HG02571 (cell line): ENCODE measurements around the gene LAD1.

ENCODE experiments used
- ATAC-seq: cut with Tn5 transposase; IDR thresholded peaks from one replicate; pipeline ENCODE4 v1.9.1; 2021; ENCODE audit warnings: mild to moderate bottlenecking, moderate library complexity; ENCODE audit not compliant: unreplicated experiment

LAD1 gene

DNA sequence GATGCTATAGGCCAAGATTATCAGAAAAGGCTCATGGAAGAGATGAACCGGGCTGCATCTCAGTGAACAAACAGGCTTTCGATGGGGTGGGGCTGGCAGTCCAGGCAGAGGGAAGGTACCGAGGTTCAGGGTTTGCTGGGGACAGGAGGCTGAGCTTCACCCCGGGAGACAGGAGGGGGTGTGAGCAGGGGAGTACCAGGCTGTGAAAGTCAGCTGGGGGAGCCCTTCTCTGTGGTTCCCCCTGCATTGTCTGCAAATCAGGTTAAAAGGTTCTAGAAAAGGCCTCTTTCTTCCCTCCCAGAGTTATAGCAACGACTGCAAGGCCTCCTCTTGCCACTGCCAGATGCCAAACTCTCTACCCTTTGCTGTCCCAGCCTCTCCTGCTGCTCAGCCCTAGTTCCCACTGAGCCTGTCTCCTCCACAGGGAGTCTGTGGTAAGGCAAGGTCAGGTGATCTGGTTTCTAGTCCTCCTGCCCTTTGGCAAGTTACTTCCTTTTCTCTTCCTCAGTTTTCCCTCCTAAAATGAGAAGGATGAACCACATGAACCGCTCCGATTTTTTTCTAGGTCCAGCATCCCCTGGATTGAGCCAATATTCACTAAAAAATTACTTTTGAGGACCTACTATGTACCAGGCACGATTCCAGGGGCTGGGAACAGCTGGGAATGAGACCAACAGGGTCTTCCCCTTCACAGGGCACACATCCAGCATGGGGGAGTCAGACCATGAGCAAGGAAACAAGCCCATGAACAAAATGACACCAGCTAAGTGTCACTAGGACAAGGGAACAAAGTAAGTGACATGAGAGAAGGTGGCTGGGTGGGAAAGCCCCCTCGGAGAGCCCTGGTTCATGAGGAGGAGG lies 7.2 kb downstream of the LAD1 start:
- no peak for ATAC-seq

DNA sequence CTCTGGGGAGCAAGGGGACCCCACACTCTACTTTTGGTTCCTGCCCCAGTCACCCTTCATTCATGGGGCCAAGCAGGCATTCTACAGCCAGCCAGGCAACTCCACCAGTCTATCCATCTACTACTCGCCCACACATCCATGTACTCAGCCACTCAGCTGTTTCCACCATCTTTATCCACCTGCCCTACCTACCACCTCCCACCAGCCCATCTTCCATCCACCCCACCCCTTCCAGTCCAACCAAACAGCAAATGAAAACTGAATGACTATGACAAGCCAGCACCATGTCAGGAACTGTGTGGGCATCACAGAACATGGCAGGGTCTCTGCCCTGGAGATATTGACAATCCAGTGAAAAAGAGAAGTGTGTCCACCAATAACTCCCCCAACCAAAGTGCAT lies 7.9 kb downstream of the LAD1 start:
- no peak for ATAC-seq

GRCh38 chr1:201389051-201389450 lies 10.1 kb downstream of the LAD1 start:
- no peak for ATAC-seq

DNA sequence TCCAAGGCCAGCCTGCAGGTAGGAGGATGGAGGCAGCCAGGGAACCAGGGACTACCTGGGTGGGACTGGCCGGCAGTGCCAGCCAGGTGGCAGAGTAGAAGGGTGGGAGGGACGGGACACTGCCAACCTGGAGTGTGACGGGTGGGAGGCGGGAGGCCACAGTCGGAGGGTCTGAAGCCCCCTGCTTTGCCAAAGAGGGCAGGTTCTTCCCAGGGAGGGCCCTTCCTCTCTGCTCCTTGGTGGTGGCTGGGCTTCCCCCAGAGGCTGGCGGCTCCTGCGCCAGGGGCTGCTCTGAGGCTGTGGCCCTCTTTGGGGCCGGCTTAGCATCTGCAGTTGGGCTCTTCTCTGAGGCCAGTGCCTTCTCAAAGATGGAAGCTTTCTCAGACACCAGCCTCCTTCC lies 12.9 kb downstream of the LAD1 start:
- no peak for ATAC-seq

DNA sequence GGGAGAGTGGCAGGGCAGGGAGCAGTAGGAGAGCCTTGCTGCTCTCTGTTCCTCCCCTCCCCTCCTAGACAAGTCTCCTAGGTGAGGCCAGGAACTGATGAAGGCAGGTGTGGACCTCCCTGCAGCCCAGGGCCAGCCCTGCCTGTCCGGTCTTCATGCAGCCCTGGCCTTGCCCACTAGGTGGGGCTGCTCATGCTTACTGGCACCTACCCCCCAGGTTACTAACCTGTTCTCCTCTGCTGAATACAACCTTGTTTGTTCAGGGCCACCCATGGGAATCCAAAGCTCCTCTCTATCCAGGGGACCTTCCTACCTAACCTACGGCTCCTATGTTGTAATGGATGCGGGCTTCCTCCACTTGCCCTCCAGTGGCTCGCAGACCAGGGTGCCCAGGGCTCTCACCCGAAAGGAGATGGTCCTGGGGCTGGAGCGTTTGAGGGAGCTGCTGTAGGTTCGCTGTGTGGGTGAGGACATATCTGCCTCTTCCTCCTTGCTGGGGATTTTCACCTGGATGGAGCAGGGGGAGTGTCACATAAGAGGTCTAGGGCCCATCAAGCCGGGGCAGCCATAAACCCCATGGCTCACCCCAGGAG lies 13.7 kb downstream of the LAD1 start:
- ATAC-seq: peak; percentile 64

DNA sequence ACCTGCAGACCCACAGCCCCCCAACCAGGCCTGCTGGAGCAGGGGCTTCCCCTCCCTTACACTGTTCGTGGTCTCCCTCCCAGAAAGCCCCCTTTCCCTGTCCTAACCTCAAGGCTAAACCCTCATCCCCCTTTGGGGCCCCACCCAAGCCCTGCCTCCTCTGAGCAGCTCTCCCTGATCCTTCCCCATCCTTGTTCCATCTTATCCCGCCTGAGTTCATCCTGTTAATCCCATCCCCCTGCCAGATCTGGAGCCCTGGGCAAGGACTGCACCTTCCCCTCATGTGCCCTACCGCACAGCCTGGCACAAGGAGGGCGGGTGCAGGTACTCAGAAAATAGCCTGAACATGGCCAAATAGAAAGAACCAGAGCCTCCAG lies 14.7 kb downstream of the LAD1 start:
- no peak for ATAC-seq

DNA sequence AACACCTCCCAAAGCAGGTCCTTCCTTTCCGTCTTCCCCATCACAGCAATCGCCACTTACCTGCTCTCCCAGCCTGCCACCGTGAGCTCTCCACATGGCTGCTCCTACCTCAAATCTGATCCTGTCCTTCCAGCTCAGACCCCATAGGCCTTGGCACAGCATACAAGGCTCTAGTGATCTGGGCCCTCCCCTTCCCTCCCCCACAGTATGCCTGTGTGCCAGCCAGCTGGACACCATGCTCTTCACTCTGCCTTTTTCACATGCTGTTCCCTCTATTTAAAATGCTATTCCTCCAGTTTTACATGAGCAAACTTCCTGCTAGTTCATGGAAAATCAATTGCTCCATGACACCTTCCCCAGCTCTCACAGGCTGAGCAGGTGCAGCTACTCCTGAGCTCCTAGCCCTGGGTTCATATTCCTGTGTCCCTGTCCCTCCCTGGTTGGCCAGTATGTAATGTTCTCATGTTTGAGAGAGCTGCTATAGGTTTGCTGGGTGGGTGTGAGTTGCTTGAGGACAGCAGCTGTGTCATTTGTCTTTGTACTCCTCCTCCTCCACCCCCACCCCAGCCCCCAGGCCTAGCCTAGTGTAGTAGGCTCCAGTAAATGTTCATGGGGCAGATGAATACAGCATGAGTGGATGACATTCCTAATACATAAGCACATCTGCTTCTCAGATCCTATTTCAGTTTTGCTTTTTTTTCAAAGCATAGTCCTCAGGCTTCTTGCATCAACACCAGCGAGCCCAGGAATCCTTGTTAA lies 15.3 kb downstream of the LAD1 start:
- no peak for ATAC-seq

DNA sequence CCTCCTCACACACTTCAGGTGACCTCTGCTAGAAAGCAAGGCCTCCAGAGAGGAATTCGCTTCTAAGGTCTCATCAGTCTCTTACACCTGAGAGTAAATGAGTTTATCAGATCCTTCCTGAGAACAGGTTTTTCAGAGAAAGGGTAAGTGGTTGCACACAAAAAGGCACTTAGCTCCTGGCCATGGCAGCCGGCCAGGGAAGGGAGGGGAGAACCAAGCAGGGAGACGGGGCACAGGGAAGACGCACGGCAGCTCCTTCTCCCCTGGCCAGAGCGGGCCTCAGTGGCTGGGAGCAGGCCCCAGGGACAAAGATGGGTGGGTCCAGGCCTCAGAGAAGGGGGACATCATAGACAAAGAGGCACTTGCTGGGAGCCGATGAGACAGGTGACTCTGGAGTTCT lies 18.0 kb downstream of the LAD1 start:
- no peak for ATAC-seq

GRCh38 chr1:201379733-201380242 lies 19.3 kb downstream of the LAD1 start:
- ATAC-seq: no peak

- no peak for ATAC-seq
These were observed 20.3 kb downstream of the LAD1 start for GRCh38 chr1:201378804-201379203.

- no peak for ATAC-seq
These were observed 21.5 kb downstream of the LAD1 start, which contains the start of gene TNNT2 for GRCh38 chr1:201377611-201378092. TSS of gene TNNT2 (minus strand) at chr1:201377680. CDS start at chr1:201373254, 4,426 bp downstream.

GRCh38 chr1:201376464-201377374 lies 22.4 kb downstream of the LAD1 start:
- ATAC-seq: no peak

DNA sequence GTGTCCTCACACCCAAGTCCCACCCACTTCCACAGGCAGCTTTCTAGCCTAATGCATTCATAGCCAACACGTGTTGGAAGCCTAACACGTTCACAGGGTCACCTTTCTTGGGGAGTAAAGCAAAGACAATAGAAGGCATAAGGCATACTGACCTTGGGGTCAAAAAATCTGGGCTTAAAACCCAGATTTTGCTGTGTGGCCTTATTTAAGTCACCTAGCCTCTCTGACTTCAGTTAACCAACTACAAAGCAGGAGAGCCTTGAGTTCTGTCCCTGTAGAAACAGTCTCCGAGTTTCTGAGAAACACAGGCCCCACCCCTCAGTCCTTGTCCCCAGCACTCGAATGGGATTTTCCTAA lies 23.0 kb downstream of the LAD1 start:
- ATAC-seq: no peak

- ATAC-seq: no peak
These were observed 24.0 kb downstream of the LAD1 start for GRCh38 chr1:201375169-201375568.

DNA sequence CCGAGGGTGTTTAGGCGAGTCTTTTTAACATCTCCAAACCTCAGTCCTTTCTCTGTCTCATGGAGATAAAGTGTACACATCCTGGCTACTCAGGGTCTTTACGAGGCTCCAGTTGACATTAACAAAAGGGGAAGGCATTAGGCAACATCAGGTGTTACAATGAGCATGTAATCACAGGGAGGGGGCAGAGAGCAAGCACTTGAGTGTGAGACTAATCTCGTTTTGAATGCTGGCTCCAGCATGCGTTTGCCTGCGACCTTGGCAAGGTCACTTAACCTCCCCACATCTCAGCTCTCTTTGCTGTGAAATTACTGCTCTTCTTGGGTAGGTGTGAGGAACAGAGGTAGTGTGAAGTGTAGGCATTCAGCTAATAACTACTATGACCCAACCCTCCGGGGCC lies 24.8 kb downstream of the LAD1 start:
- no peak for ATAC-seq

DNA sequence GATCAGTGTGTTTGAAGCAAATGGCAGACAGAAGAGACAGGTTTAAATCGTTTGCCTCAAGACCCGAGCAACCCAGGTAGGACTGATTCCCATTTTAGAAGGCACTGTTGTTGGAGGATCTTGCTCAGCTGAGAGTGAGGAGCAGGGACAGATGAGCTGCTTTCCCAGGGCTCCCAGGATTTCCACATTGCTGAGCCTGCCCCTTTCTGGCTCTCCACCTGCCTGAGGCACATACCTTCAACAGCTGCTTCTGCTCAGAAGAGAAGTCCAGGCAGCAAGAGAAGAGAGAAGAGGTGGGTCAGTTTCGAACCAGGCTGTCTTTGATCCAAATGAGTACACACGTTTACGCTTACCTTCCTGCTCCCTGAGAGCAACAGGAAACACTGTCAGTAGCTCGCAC lies 27.3 kb downstream of the LAD1 start:
- ATAC-seq: no peak

- ATAC-seq: no peak
These were observed 27.8 kb downstream of the LAD1 start for GRCh38 chr1:201371276-201371675.

GRCh38 chr1:201370500-201370899 lies 28.6 kb downstream of the LAD1 start:
- no peak for ATAC-seq

GRCh38 chr1:201369209-201369608 lies 29.9 kb downstream of the LAD1 start:
- ATAC-seq: no peak

DNA sequence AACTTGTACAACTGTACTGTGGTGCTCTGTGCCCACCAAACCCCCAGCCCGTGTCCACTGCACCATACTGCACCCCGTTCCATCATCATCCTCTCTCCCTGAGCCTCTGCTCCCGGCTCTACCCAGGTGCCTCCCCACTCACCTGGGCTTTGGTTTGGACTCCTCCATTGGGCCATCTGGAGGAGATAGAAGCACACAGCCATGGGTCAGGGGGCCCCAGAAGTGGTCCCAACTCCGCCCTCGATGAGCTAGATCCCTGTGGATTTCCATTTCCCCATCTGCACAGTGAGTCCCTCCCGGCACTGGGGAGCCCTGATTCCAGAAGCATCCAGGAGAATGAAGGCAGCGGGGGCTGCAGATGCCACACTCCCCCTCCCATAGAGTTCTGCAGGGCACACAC lies 32.4 kb downstream of the LAD1 start:
- no peak for ATAC-seq
